Sciatic nerve (tissue), 2 donors: Measurements from ENCODE around the gene ABLIM3. TPM values are rescaled to one million over a fixed set of nuclear protein-coding genes. Genes with fewer than 3 reads are reported as not detected.
A peak's percentile ranks its signal among the peaks of the same experiment; 100 is the strongest.

Source experiments
- ATAC-seq: fragments of 200-7000 bp; cut with Tn5 transposase; one replicate; pipeline ENCODE4 v1.9.1; 2020; ENCODE audit warnings: mild to moderate bottlenecking, moderate library complexity
- DNase-seq: peaks from one replicate; pipeline ENCODE4 v3.0.0-alpha.2; 2020; ENCODE audit warnings: low spot score
- intact Hi-C: fragments of 100-400 bp; cut with DNase I; formaldehyde crosslinking; loops from one replicate; pipeline ENCODE4 v1.14.2; 2022
- total RNA-seq: library from RNA; stranded (reverse); fragmentation: NEBNext Ultra II Directional; extraction: Animal tissue kit (Norgen Biotek cat#: 25700); gene quantifications from one replicate; pipeline ENCODE4 v1.2.1, GENCODE V29; 2021
- donor health status: DM: no; HTN: no; CAD: no.
- donor health status: DM: no; HTN: no; CAD: no.

Gene ABLIM3
- total RNA-seq, result 67.6 TPM

- intact Hi-C loops, result loop anchor here (5.0 kb wide), 1 partner anchor 86 kb away; no protein-coding TSS in a partner anchor
- DNase-seq (peak; percentile 81), ATAC-seq (peak; percentile 89)
These were observed at the start of gene ABLIM3 for GRCh38 chr5:149141224-149141956. TSS of gene ABLIM3 (plus strand) at chr5:149141493. CDS start at chr5:149142096, 603 bp downstream.

GRCh38 chr5:149093625-149094024 lies 47.7 kb upstream of the ABLIM3 start:
- intact Hi-C loops, result no loop called here
- DNase-seq, result no peak
- no peak for ATAC-seq

- intact Hi-C loops, result no loop called here
- ATAC-seq (no peak), DNase-seq (no peak)
These were observed 46.3 kb upstream of the ABLIM3 start for GRCh38 chr5:149094996-149095395.

GRCh38 chr5:149099920-149100319 lies 41.4 kb upstream of the ABLIM3 start:
- DNase-seq (no peak), ATAC-seq (no peak)
- intact Hi-C loops, result no loop called here

- intact Hi-C loops, result no loop called here
- DNase-seq, result no peak
- no peak for ATAC-seq
These were observed 41.0 kb upstream of the ABLIM3 start for GRCh38 chr5:149100331-149100730.

GRCh38 chr5:149108651-149109280 lies 32.5 kb upstream of the ABLIM3 start:
- no peak for DNase-seq

GRCh38 chr5:149110406-149110805 lies 30.9 kb upstream of the ABLIM3 start:
- intact Hi-C loops, result loop anchor here (10.0 kb wide), 1 partner anchor 76 kb away; no protein-coding TSS in a partner anchor
- DNase-seq (no peak), ATAC-seq (no peak)

More at GRCh38 chr5:149108651-149109280, 32.5 kb upstream of the ABLIM3 start:
- no peak for ATAC-seq
- intact Hi-C loops, result no loop called here

- ATAC-seq (no peak), DNase-seq (no peak)
- intact Hi-C loops, result loop anchor here (10.0 kb wide), 1 partner anchor 79 kb away; no protein-coding TSS in a partner anchor
These were observed 27.6 kb upstream of the ABLIM3 start for GRCh38 chr5:149113669-149114068.

- ATAC-seq, result peak; percentile 96
- DNase-seq, result peak; percentile 69
These were observed 26.6 kb upstream of the ABLIM3 start for GRCh38 chr5:149114403-149115312.

GRCh38 chr5:149117970-149118369 lies 23.3 kb upstream of the ABLIM3 start:
- intact Hi-C loops, result loop anchor here (10.0 kb wide), 1 partner anchor 83 kb away; no protein-coding TSS in a partner anchor
- ATAC-seq (no peak), DNase-seq (no peak)

More at GRCh38 chr5:149114403-149115312, 26.6 kb upstream of the ABLIM3 start:
- intact Hi-C loops, result loop anchor here (10.0 kb wide), 1 partner anchor 80 kb away; no protein-coding TSS in a partner anchor

GRCh38 chr5:149118463-149118862 lies 22.8 kb upstream of the ABLIM3 start:
- intact Hi-C loops, result loop anchor here (10.0 kb wide), 1 partner anchor 84 kb away; no protein-coding TSS in a partner anchor
- ATAC-seq (no peak), DNase-seq (no peak)

GRCh38 chr5:149121145-149121544 lies 20.1 kb upstream of the ABLIM3 start:
- intact Hi-C loops, result no loop called here
- DNase-seq, result no peak
- ATAC-seq, result no peak

GRCh38 chr5:149123211-149123610 lies 18.1 kb upstream of the ABLIM3 start:
- no peak for DNase-seq
- no peak for ATAC-seq
- intact Hi-C loops, result no loop called here

- ATAC-seq (no peak), DNase-seq (no peak)
- intact Hi-C loops, result no loop called here
These were observed 15.9 kb upstream of the ABLIM3 start for GRCh38 chr5:149125386-149125891.

GRCh38 chr5:149126906-149127305 lies 14.4 kb upstream of the ABLIM3 start:
- no peak for DNase-seq
- intact Hi-C loops, result no loop called here
- ATAC-seq, result no peak

GRCh38 chr5:149127394-149127955 lies 13.8 kb upstream of the ABLIM3 start:
- peak; percentile 83 for ATAC-seq
- intact Hi-C loops, result no loop called here
- DNase-seq, result no peak

GRCh38 chr5:149128023-149128875 lies 13.0 kb upstream of the ABLIM3 start:
- intact Hi-C loops, result no loop called here
- DNase-seq, result no peak
- peak; percentile 85 for ATAC-seq

- intact Hi-C loops, result no loop called here
- ATAC-seq (no peak), DNase-seq (no peak)
These were observed 12.1 kb upstream of the ABLIM3 start for GRCh38 chr5:149129181-149129580.
